ENCODE results near the gene SH3PXD2A. TPM values are rescaled to one million over a fixed set of nuclear protein-coding genes. Genes with fewer than 3 reads are reported as not detected.

The SH3PXD2A gene
- polyA plus RNA-seq (2013): 4.8 TPM

- WGBS (ENCODE audit: insufficient coverage): 0% methylated on average over 19 of the region's 54 CpGs
Measured at GRCh38 chr10:103855424-103855823, at the start of gene SH3PXD2A. Gene SH3PXD2A (minus strand): TSS chr10:103855576. CDS start chr10:103855266, 310 bp downstream.

GRCh38 chr10:103901299-103901698 is 45.9 kb upstream of the SH3PXD2A start:
- Histone ChIP-seq H3K9me3 (ENCODE audit: control extremely low read depth in 1 of 5, control insufficient read depth in 4 of 5, insufficient read depth in 2 of 5, low read depth in 1 of 5, low read length in 4 of 5) (no peaks in the 10 kb centered on the region), H3K27me3 (replicated peaks in 2 of 5; ENCODE audit: control insufficient read depth in 4 of 5, insufficient read depth in 5 of 5, low read length in 4 of 5) (no peaks in the 10 kb centered on the region), H3K27ac (ENCODE audit: insufficient read depth in 1 of 2, low read depth in 1 of 2, low read length in 2 of 2, poor library complexity in 1 of 2, severe bottlenecking in 2 of 2) (peak overlapping the region in 1 of 2 experiments; percentile 60), H3K36me3 (ENCODE audit: control insufficient read depth in 4 of 4, insufficient read depth in 4 of 4, low read length in 3 of 4) (peaks cover 12 to 75% (median 40%) of the 10 kb centered on the region in 4 experiments), H3K4me3 (ENCODE audit: control insufficient read depth in 1 of 7, extremely low read depth in 1 of 7, insufficient read depth in 4 of 7, low read depth in 2 of 7, low read length in 6 of 7) (peak overlapping the region in 4 of 7 experiments; percentile 20 to 61 (median 38)), H3K4me1 (ENCODE audit: control extremely low read depth in 1 of 4, control insufficient read depth in 4 of 4, insufficient read depth in 4 of 4, low read length in 3 of 4) (peaks cover 0 to 26% (median 6%) of the 10 kb centered on the region in 4 experiments)
- CTCF ChIA-PET: interaction anchor here (0.8 to 5.6 kb wide), 9 partner anchors 11 to 238 kb away, joined by 3 to 39 read pairs (median 5); no protein-coding TSS in a partner anchor
- 10% methylated on average over 2 of the region's 5 CpGs for WGBS (ENCODE audit: insufficient coverage)
- POLR2A ChIA-PET: no interaction called here
- DNase-seq: peak in 2 of 3 donors; percentile 28 to 33

More at GRCh38 chr10:103855424-103855823, at the start of gene SH3PXD2A:
- ChIA-PET CTCF (interaction anchor here (0.7 to 5.5 kb wide), 9 partner anchors 15 to 143 kb away, joined by 3 to 67 read pairs (median 4); no protein-coding TSS in a partner anchor), POLR2A (interaction anchor here (0.6 kb wide), 1 partner anchor 209 kb away, joined by 3 read pairs; no protein-coding TSS in a partner anchor)
- Histone ChIP-seq H3K36me3 (ENCODE audit: control insufficient read depth in 4 of 4, insufficient read depth in 4 of 4, low read length in 3 of 4) (no peaks in the 10 kb centered on the region), H3K27me3 (replicated peaks in 2 of 5; ENCODE audit: control insufficient read depth in 4 of 5, insufficient read depth in 5 of 5, low read length in 4 of 5) (peaks cover 0 to 26% (median 8%) of the 10 kb centered on the region in 5 experiments), H3K4me3 (ENCODE audit: control insufficient read depth in 1 of 7, extremely low read depth in 1 of 7, insufficient read depth in 4 of 7, low read depth in 2 of 7, low read length in 6 of 7) (peak within 1 kb of the TSS; percentile 28 to 70 (median 59)), H3K9me3 (ENCODE audit: control extremely low read depth in 1 of 5, control insufficient read depth in 4 of 5, insufficient read depth in 2 of 5, low read depth in 1 of 5, low read length in 4 of 5) (no peaks in the 10 kb centered on the region), H3K4me1 (ENCODE audit: control extremely low read depth in 1 of 4, control insufficient read depth in 4 of 4, insufficient read depth in 4 of 4, low read length in 3 of 4) (peaks cover 0 to 40% (median 18%) of the 10 kb centered on the region in 4 experiments), H3K27ac (ENCODE audit: insufficient read depth in 1 of 2, low read depth in 1 of 2, low read length in 2 of 2, poor library complexity in 1 of 2, severe bottlenecking in 2 of 2) (no peak within 1 kb of the TSS)
- peak; percentile 38 to 70 (median 58) for DNase-seq

GRCh38 chr10:103899312-103899711 is 43.9 kb upstream of the SH3PXD2A start:
- Histone ChIP-seq H3K4me3 (ENCODE audit: control insufficient read depth in 1 of 7, extremely low read depth in 1 of 7, insufficient read depth in 4 of 7, low read depth in 2 of 7, low read length in 6 of 7) (no peak overlapping the region), H3K27me3 (replicated peaks in 2 of 5; ENCODE audit: control insufficient read depth in 4 of 5, insufficient read depth in 5 of 5, low read length in 4 of 5) (no peaks in the 10 kb centered on the region), H3K9me3 (ENCODE audit: control extremely low read depth in 1 of 5, control insufficient read depth in 4 of 5, insufficient read depth in 2 of 5, low read depth in 1 of 5, low read length in 4 of 5) (no peaks in the 10 kb centered on the region), H3K27ac (ENCODE audit: insufficient read depth in 1 of 2, low read depth in 1 of 2, low read length in 2 of 2, poor library complexity in 1 of 2, severe bottlenecking in 2 of 2) (no peak overlapping the region), H3K36me3 (ENCODE audit: control insufficient read depth in 4 of 4, insufficient read depth in 4 of 4, low read length in 3 of 4) (peaks cover 13 to 76% (median 44%) of the 10 kb centered on the region in 4 experiments), H3K4me1 (ENCODE audit: control extremely low read depth in 1 of 4, control insufficient read depth in 4 of 4, insufficient read depth in 4 of 4, low read length in 3 of 4) (peaks cover 0 to 22% (median 5%) of the 10 kb centered on the region in 4 experiments)
- ChIA-PET POLR2A (interaction anchor here (0.7 kb wide), 1 partner anchor 17 kb away, joined by 3 read pairs; no protein-coding TSS in a partner anchor), CTCF (interaction anchor here (2.0 to 5.6 kb wide), 3 partner anchors 9 to 13 kb away, joined by 13 to 39 read pairs (median 13); no protein-coding TSS in a partner anchor)
- 100% methylated on average over 3 of the region's 5 CpGs for WGBS (ENCODE audit: insufficient coverage)
- no peak for DNase-seq

- peaks cover 13 to 67% (median 53%) of the 10 kb centered on the region in 4 experiments for H3K36me3 ChIP-seq (ENCODE audit: control insufficient read depth in 4 of 4, insufficient read depth in 4 of 4, low read length in 3 of 4)
Measured at GRCh38 chr10:103897241-103897774, 41.9 kb upstream of the SH3PXD2A start.

GRCh38 chr10:103896225-103896624 is 40.8 kb upstream of the SH3PXD2A start:
- peaks cover 0 to 11% (median 2%) of the 10 kb centered on the region in 4 experiments for H3K4me1 ChIP-seq (ENCODE audit: control extremely low read depth in 1 of 4, control insufficient read depth in 4 of 4, insufficient read depth in 4 of 4, low read length in 3 of 4)
- H3K9me3 ChIP-seq (ENCODE audit: control extremely low read depth in 1 of 5, control insufficient read depth in 4 of 5, insufficient read depth in 2 of 5, low read depth in 1 of 5, low read length in 4 of 5): no peaks in the 10 kb centered on the region
- POLR2A ChIA-PET: no interaction called here
- no peaks in the 10 kb centered on the region for H3K27me3 ChIP-seq (replicated peaks in 2 of 5; ENCODE audit: control insufficient read depth in 4 of 5, insufficient read depth in 5 of 5, low read length in 4 of 5)
- peaks cover 14 to 76% (median 58%) of the 10 kb centered on the region in 4 experiments for H3K36me3 ChIP-seq (ENCODE audit: control insufficient read depth in 4 of 4, insufficient read depth in 4 of 4, low read length in 3 of 4)
- no peak overlapping the region for H3K4me3 ChIP-seq (ENCODE audit: control insufficient read depth in 1 of 7, extremely low read depth in 1 of 7, insufficient read depth in 4 of 7, low read depth in 2 of 7, low read length in 6 of 7)
- no peak for DNase-seq
- CTCF ChIA-PET: no interaction called here
- 96% methylated on average over 3 of the region's 5 CpGs for WGBS (ENCODE audit: insufficient coverage)
- no peak overlapping the region for H3K27ac ChIP-seq (ENCODE audit: insufficient read depth in 1 of 2, low read depth in 1 of 2, low read length in 2 of 2, poor library complexity in 1 of 2, severe bottlenecking in 2 of 2)

More at GRCh38 chr10:103897241-103897774, 41.9 kb upstream of the SH3PXD2A start:
- Histone ChIP-seq H3K27me3 (replicated peaks in 2 of 5; ENCODE audit: control insufficient read depth in 4 of 5, insufficient read depth in 5 of 5, low read length in 4 of 5) (no peaks in the 10 kb centered on the region), H3K27ac (ENCODE audit: insufficient read depth in 1 of 2, low read depth in 1 of 2, low read length in 2 of 2, poor library complexity in 1 of 2, severe bottlenecking in 2 of 2) (no peak overlapping the region), H3K9me3 (ENCODE audit: control extremely low read depth in 1 of 5, control insufficient read depth in 4 of 5, insufficient read depth in 2 of 5, low read depth in 1 of 5, low read length in 4 of 5) (no peaks in the 10 kb centered on the region), H3K4me3 (ENCODE audit: control insufficient read depth in 1 of 7, extremely low read depth in 1 of 7, insufficient read depth in 4 of 7, low read depth in 2 of 7, low read length in 6 of 7) (no peak overlapping the region), H3K4me1 (ENCODE audit: control extremely low read depth in 1 of 4, control insufficient read depth in 4 of 4, insufficient read depth in 4 of 4, low read length in 3 of 4) (peaks cover 0 to 22% (median 5%) of the 10 kb centered on the region in 4 experiments)
- WGBS (ENCODE audit: insufficient coverage): 93% methylated on average over 7 of the region's 7 CpGs
- DNase-seq: no peak
- ChIA-PET CTCF (interaction anchor here (1.0 to 5.6 kb wide), 2 partner anchors 11 to 17 kb away, joined by 3 to 39 read pairs; no protein-coding TSS in a partner anchor), POLR2A (no interaction called here)

DNA sequence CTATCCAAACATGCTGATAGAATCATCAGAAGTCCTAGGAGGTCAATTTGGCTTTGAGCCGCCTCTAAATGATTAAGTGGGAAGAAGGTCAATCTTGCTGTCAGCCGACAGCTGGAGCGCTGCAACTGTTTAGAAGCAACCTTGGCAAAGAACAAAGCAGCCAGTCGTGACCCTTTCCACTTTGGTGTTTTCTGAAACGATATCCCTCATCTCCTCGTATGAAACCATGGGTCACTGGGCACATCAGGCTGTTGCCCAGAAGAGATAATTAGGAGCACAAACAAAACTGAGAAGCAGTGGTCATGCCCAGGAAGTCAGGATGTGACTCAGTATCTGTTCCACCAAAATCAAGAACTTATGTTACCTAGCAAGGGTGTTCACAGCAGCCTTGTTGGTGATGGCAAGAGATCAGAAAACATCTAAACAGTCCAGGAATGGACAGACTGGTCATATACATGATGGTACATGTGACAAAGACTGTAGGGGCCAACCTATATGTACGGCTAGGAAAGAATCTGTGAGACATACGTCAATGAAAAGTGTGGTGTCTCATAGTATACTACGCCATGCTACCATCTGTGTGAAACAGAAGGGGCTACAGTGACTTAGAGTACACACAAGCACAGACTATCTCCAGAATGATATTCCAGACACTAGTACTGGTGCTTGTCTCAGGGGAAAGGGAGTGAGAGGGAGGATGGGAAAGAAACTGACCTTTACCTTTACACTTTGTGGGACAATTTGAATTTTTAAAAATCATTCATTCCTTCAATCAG is 40.2 kb upstream of the SH3PXD2A start:
- CTCF ChIA-PET: interaction anchor here (2.0 kb wide), 1 partner anchor 26 kb away, joined by 11 read pairs; no protein-coding TSS in a partner anchor
- WGBS (ENCODE audit: insufficient coverage): 86% methylated on average over 8 of the region's 9 CpGs
- H3K4me1 ChIP-seq (ENCODE audit: control extremely low read depth in 1 of 4, control insufficient read depth in 4 of 4, insufficient read depth in 4 of 4, low read length in 3 of 4): peaks cover 0 to 8% (median 3%) of the 10 kb centered on the region in 4 experiments
- no peaks in the 10 kb centered on the region for H3K27me3 ChIP-seq (replicated peaks in 2 of 5; ENCODE audit: control insufficient read depth in 4 of 5, insufficient read depth in 5 of 5, low read length in 4 of 5)
- no peak for DNase-seq
- H3K36me3 ChIP-seq (ENCODE audit: control insufficient read depth in 4 of 4, insufficient read depth in 4 of 4, low read length in 3 of 4): peaks cover 15 to 82% (median 58%) of the 10 kb centered on the region in 4 experiments
- POLR2A ChIA-PET: no interaction called here
- no peak overlapping the region for H3K4me3 ChIP-seq (ENCODE audit: control insufficient read depth in 1 of 7, extremely low read depth in 1 of 7, insufficient read depth in 4 of 7, low read depth in 2 of 7, low read length in 6 of 7)
- no peaks in the 10 kb centered on the region for H3K9me3 ChIP-seq (ENCODE audit: control extremely low read depth in 1 of 5, control insufficient read depth in 4 of 5, insufficient read depth in 2 of 5, low read depth in 1 of 5, low read length in 4 of 5)
- no peak overlapping the region for H3K27ac ChIP-seq (ENCODE audit: insufficient read depth in 1 of 2, low read depth in 1 of 2, low read length in 2 of 2, poor library complexity in 1 of 2, severe bottlenecking in 2 of 2)

Data from common myeloid progenitor, CD34-positive (primary cell).